Stimulated activated CD4-positive, alpha-beta T cell treated with anti-CD3 and anti-CD28 coated beads, TNF-alpha, amount 100 ng/mL, for 1 hour (primary cell): ENCODE measurements around the gene POC1B.

ENCODE experiments used
- DNase-seq, 3 donors: peaks; one replicate each; pipeline ENCODE4 v3.0.0-alpha.2; 2020; ENCODE audit warnings: low read depth in 3 of 3, low spot score in 1 of 3

Gene POC1B

GRCh38 chr12:89421092-89421835, 104.6 kb downstream of the POC1B start:
- DNase-seq = no peak

- no peak for DNase-seq
These were observed 107.5 kb downstream of the POC1B start for GRCh38 chr12:89418228-89418910.

GRCh38 chr12:89417246-89417977, 108.4 kb downstream of the POC1B start:
- no peak for DNase-seq

GRCh38 chr12:89416049-89416792, 109.6 kb downstream of the POC1B start:
- DNase-seq = no peak

GRCh38 chr12:89414851-89415250, 111.0 kb downstream of the POC1B start:
- DNase-seq = no peak

- DNase-seq = no peak
These were observed 111.5 kb downstream of the POC1B start for GRCh38 chr12:89414322-89414721.

GRCh38 chr12:89413234-89413633, 112.6 kb downstream of the POC1B start:
- no peak for DNase-seq

- no peak for DNase-seq
These were observed 113.2 kb downstream of the POC1B start for GRCh38 chr12:89412665-89413064.

- no peak for DNase-seq
These were observed 114.0 kb downstream of the POC1B start for GRCh38 chr12:89411846-89412245.

GRCh38 chr12:89411234-89411633, 114.6 kb downstream of the POC1B start:
- no peak for DNase-seq

GRCh38 chr12:89405626-89406345, 120.1 kb downstream of the POC1B start:
- no peak for DNase-seq

GRCh38 chr12:89401433-89402058, 124.3 kb downstream of the POC1B start:
- no peak for DNase-seq

GRCh38 chr12:89400415-89400814, 125.4 kb downstream of the POC1B start:
- DNase-seq = no peak

GRCh38 chr12:89395712-89396111, 130.1 kb downstream of the POC1B start:
- no peak for DNase-seq

- no peak for DNase-seq
These were observed 132.2 kb downstream of the POC1B start for GRCh38 chr12:89393551-89394121.

GRCh38 chr12:89392391-89392790, 133.5 kb downstream of the POC1B start:
- no peak for DNase-seq

GRCh38 chr12:89391726-89392336, 134.0 kb downstream of the POC1B start:
- no peak for DNase-seq

GRCh38 chr12:89390802-89391673, 134.8 kb downstream of the POC1B start:
- no peak for DNase-seq
